ENCODE results near the gene HOOK2. TPM values are rescaled to one million over a fixed set of nuclear protein-coding genes. Genes with fewer than 3 reads are reported as not detected.

HOOK2 gene
- total and polyA plus RNA-seq, 9 of the 15 experiments (the other 6 are each of a cell fraction or from before 2014, with no cell fraction given): 1.3 to 17.2 (median 9.9) TPM

DNA sequence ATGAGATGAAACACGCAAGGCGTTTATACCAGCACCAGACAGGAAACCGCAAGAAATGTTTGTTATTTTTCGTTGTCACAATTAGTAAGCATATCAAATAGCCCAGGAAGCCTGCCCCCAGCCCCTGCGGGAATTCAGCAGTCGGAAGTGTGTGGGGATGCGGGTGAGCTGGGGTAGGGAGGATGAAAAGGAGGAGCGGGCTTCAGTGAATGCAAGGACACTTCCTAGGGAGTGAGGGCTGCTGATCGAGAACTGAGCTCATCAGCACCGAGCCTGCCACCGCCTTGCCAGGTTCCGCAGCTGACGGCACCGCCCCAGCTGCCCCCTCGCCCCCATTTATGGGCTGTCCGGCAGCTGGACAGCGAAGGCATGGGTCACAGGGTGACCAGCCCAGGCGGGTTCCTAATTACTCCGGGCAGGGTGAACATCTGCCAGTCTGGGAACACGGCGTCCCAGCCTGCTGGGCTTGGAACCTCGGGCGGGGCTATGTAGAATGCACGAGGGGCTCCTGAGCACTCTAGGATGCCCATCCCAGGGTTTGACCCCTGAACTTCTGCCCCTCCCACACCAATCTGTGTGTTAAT lies 25.3 kb downstream of the HOOK2 start:
- WGBS (ENCODE audit: insufficient coverage, low coverage, missing lambda C conversion rate): 30% methylated on average over 21 of the region's 24 CpGs
- CTCF ChIA-PET (ENCODE audit: low intra/inter-chr PET ratio): no interaction called here
- no peaks in the 10 kb centered on the region for H4K20me1 ChIP-seq (replicated peaks; ENCODE audit: control insufficient read depth, insufficient read depth, low read length)
- DNase-seq (ENCODE audit: extremely low read depth in 1 of 4, low spot score in 3 of 4) (no peak), FAIRE-seq (no peak), ATAC-seq (no peak)
- H3K9ac ChIP-seq (ENCODE audit: insufficient read depth in 1 of 2, low read depth in 2 of 2, low read length in 2 of 2): peak overlapping the region in 1 of 2 experiments; percentile 21; a peak in 2 of 4 replicates
- no peak overlapping the region for H3K27ac ChIP-seq (ENCODE audit: extremely low read depth, low read depth, low read length)
- no peak overlapping the region for H3K4me3 ChIP-seq
- intact Hi-C loops (cut with micrococcal nuclease) (no loop called here), in situ Hi-C loops (cut with MboI) (no loop called here)
- no peaks in the 10 kb centered on the region for H3K79me2 ChIP-seq (ENCODE audit: control insufficient read depth, insufficient read depth, low read length)
- peaks cover 20 to 36% of the 10 kb centered on the region in 2 experiments; a peak in 3 of 5 replicates for H3K27me3 ChIP-seq (ENCODE audit: control insufficient read depth in 2 of 2, insufficient read depth in 2 of 2, low read length in 2 of 2)
- H3K4me1 ChIP-seq (replicated peaks in 1 of 2; ENCODE audit: control insufficient read depth in 2 of 2, insufficient read depth in 2 of 2, low read length in 2 of 2): peaks cover 0 to 30% of the 10 kb centered on the region in 2 experiments; a peak in 3 of 5 replicates
- BruUV-seq (replicated peaks): no TSS peak
- peaks cover 9% of the 10 kb centered on the region for H3K9me3 ChIP-seq (replicated peaks; ENCODE audit: control insufficient read depth, insufficient read depth, low read depth, low read length)
- peak; percentile 67; the same call in 1 of the 2 replicates for TF ChIP-seq ZNF263 (CRISPR knock-in tag; IDR thresholded peaks at IDR 0.05; ENCODE audit: borderline replicate concordance)
- TF ChIP-seq POLR2G (IDR thresholded peaks at IDR 0.05; ENCODE audit: low read depth, low read length): 0 out of 2 replicates have a peak, but pooled peaks have one; percentile 40
- TF ChIP-seq, protein P1, sequence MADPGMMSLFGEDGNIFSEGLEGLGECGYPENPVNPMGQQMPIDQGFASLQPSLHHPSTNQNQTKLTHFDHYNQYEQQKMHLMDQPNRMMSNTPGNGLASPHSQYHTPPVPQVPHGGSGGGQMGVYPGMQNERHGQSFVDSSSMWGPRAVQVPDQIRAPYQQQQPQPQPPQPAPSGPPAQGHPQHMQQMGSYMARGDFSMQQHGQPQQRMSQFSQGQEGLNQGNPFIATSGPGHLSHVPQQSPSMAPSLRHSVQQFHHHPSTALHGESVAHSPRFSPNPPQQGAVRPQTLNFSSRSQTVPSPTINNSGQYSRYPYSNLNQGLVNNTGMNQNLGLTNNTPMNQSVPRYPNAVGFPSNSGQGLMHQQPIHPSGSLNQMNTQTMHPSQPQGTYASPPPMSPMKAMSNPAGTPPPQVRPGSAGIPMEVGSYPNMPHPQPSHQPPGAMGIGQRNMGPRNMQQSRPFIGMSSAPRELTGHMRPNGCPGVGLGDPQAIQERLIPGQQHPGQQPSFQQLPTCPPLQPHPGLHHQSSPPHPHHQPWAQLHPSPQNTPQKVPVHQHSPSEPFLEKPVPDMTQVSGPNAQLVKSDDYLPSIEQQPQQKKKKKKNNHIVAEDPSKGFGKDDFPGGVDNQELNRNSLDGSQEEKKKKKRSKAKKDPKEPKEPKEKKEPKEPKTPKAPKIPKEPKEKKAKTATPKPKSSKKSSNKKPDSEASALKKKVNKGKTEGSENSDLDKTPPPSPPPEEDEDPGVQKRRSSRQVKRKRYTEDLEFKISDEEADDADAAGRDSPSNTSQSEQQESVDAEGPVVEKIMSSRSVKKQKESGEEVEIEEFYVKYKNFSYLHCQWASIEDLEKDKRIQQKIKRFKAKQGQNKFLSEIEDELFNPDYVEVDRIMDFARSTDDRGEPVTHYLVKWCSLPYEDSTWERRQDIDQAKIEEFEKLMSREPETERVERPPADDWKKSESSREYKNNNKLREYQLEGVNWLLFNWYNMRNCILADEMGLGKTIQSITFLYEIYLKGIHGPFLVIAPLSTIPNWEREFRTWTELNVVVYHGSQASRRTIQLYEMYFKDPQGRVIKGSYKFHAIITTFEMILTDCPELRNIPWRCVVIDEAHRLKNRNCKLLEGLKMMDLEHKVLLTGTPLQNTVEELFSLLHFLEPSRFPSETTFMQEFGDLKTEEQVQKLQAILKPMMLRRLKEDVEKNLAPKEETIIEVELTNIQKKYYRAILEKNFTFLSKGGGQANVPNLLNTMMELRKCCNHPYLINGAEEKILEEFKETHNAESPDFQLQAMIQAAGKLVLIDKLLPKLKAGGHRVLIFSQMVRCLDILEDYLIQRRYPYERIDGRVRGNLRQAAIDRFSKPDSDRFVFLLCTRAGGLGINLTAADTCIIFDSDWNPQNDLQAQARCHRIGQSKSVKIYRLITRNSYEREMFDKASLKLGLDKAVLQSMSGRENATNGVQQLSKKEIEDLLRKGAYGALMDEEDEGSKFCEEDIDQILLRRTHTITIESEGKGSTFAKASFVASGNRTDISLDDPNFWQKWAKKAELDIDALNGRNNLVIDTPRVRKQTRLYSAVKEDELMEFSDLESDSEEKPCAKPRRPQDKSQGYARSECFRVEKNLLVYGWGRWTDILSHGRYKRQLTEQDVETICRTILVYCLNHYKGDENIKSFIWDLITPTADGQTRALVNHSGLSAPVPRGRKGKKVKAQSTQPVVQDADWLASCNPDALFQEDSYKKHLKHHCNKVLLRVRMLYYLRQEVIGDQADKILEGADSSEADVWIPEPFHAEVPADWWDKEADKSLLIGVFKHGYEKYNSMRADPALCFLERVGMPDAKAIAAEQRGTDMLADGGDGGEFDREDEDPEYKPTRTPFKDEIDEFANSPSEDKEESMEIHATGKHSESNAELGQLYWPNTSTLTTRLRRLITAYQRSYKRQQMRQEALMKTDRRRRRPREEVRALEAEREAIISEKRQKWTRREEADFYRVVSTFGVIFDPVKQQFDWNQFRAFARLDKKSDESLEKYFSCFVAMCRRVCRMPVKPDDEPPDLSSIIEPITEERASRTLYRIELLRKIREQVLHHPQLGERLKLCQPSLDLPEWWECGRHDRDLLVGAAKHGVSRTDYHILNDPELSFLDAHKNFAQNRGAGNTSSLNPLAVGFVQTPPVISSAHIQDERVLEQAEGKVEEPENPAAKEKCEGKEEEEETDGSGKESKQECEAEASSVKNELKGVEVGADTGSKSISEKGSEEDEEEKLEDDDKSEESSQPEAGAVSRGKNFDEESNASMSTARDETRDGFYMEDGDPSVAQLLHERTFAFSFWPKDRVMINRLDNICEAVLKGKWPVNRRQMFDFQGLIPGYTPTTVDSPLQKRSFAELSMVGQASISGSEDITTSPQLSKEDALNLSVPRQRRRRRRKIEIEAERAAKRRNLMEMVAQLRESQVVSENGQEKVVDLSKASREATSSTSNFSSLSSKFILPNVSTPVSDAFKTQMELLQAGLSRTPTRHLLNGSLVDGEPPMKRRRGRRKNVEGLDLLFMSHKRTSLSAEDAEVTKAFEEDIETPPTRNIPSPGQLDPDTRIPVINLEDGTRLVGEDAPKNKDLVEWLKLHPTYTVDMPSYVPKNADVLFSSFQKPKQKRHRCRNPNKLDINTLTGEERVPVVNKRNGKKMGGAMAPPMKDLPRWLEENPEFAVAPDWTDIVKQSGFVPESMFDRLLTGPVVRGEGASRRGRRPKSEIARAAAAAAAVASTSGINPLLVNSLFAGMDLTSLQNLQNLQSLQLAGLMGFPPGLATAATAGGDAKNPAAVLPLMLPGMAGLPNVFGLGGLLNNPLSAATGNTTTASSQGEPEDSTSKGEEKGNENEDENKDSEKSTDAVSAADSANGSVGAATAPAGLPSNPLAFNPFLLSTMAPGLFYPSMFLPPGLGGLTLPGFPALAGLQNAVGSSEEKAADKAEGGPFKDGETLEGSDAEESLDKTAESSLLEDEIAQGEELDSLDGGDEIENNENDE (IDR thresholded peaks at IDR 0.05; ENCODE audit: low read depth, low read length): no peak
- no peak overlapping the region for H3K4me2 ChIP-seq (ENCODE audit: insufficient read depth, low read length)
- H3K9me1 ChIP-seq (ENCODE audit: control insufficient read depth, insufficient read depth, low read length): no peaks in the 10 kb centered on the region
- H2AFZ ChIP-seq (ENCODE audit: low read depth, low read length): no peak overlapping the region
- peaks cover 30% of the 10 kb centered on the region; the same call in 2 of the 3 replicates for H3K36me3 ChIP-seq (ENCODE audit: control insufficient read depth, insufficient read depth, low read length)
- POLR2A ChIA-PET: interaction anchor here (0.6 to 1.7 kb wide), 3 partner anchors 9 to 13 kb away, joined by 3 to 4 read pairs (median 3); partner anchors contain the start of gene GET3
